HepG2 (cell line): ENCODE measurements around the gene ATXN7L3. TPM values are rescaled to one million over a fixed set of nuclear protein-coding genes. Genes with fewer than 3 reads are reported as not detected.

Experiments
- CHD2 ChIP-seq: IDR thresholded peaks from 2 replicates; pipeline ENCODE4 v1.6.1; 2011; ENCODE audit warnings: low read depth, low read length, improper control_type of control experiment
- DMAP1 ChIP-seq: IDR thresholded peaks from 2 replicates; pipeline ENCODE4 v1.6.1; 2016
- FOXA1 ChIP-seq, 2 experiments: fragments of 450-650 bp in 1 of 2; sonication (generic) in 1 of 2; formaldehyde crosslinking in 1 of 2; IDR thresholded peaks; 2 replicates each; pipeline versions ENCODE4 v1.4.0 to v1.6.1; 2016 to 2020; ENCODE audit warnings: missing genetic modification reagents in 1 of 2
- HIC2 ChIP-seq: sonication (generic); formaldehyde crosslinking; IDR thresholded peaks from 2 replicates; pipeline ENCODE4 v1.9.0; 2022; ENCODE audit warnings: low read depth, missing genetic modification reagents
- HNRNPLL ChIP-seq: fragments of 200-400 bp; formaldehyde crosslinking; IDR thresholded peaks from 2 replicates; pipeline ENCODE4 v1.6.1; 2017; ENCODE audit warnings: mild to moderate bottlenecking, low read depth, low read length; ENCODE audit not compliant: poor library complexity, severe bottlenecking
- NFAT5 ChIP-seq: sonication (generic); formaldehyde crosslinking; IDR thresholded peaks from 2 replicates; pipeline ENCODE4 v1.4.0; 2020; ENCODE audit warnings: missing genetic modification reagents
- SMYD3 ChIP-seq: sonication (generic); formaldehyde crosslinking; IDR thresholded peaks from 2 replicates; pipeline ENCODE4 v1.8.1; 2023; ENCODE audit warnings: mild to moderate bottlenecking, missing genetic modification reagents
- SNAPC2 ChIP-seq: sonication (generic); formaldehyde crosslinking; IDR thresholded peaks from 2 replicates; pipeline ENCODE4 v1.8.1; 2022; ENCODE audit warnings: mild to moderate bottlenecking, missing genetic modification reagents
- TCF7 ChIP-seq: sonication (generic); IDR thresholded peaks from 2 replicates; pipeline ENCODE4 v1.6.1; 2016; ENCODE audit warnings: antibody characterized with exemption, low read depth
- USF2 ChIP-seq, 2 experiments: sonication (generic) in 1 of 2; formaldehyde crosslinking in 1 of 2; IDR thresholded peaks; 2 replicates each; pipeline versions ENCODE4 v1.5.1 to v1.6.1; 2011 to 2020; ENCODE audit warnings: borderline replicate concordance in 1 of 2, low read depth in 1 of 2, low read length in 1 of 2, mild to moderate bottlenecking in 1 of 2, missing genetic modification reagents in 1 of 2, moderate library complexity in 1 of 2
- ZBTB1 ChIP-seq: sonication (generic); formaldehyde crosslinking; IDR thresholded peaks from 2 replicates; pipeline ENCODE4 v1.4.0; 2020; ENCODE audit warnings: missing genetic modification reagents, borderline replicate concordance
- ZBTB49 ChIP-seq: sonication (generic); formaldehyde crosslinking; IDR thresholded peaks from 2 replicates; pipeline ENCODE4 v1.4.0; 2020; ENCODE audit warnings: missing genetic modification reagents, borderline replicate concordance
- ZFP90 ChIP-seq: sonication (generic); formaldehyde crosslinking; IDR thresholded peaks from 2 replicates; pipeline ENCODE4 v1.8.0; 2022; ENCODE audit warnings: missing genetic modification reagents, mild to moderate bottlenecking, inconsistent platforms, borderline replicate concordance
- ZFYVE20 ChIP-seq: sonication (generic); formaldehyde crosslinking; IDR thresholded peaks from 2 replicates; pipeline ENCODE4 v1.8.0; 2023; ENCODE audit warnings: low read depth, mild to moderate bottlenecking, moderate library complexity, missing genetic modification reagents, borderline replicate concordance
- ZNF580 ChIP-seq: IDR thresholded peaks from 2 replicates; pipeline ENCODE4 v1.6.1; 2016; ENCODE audit warnings: low read depth, borderline replicate concordance
- polyA plus RNA-seq, 8 experiments: library from polyadenylated mRNA; depleted of rRNA in 3 of 8; stranded (reverse) in 7 of 8; unstranded in 1 of 8; fragments of >200 nt; fragmentation: Illumina TruSeq in 4 of 8; extraction: Trizol in 4 of 8; gene quantifications; 2 replicates each; pipeline versions ENCODE4 v1.2.1 to v1.2.3, GENCODE V29; 2011 to 2016; ENCODE audit warnings: low read depth in 4 of 8, missing spikeins in 1 of 8, mixed read lengths in 1 of 8; ENCODE audit not compliant: insufficient read depth in 1 of 8
- total RNA-seq, 5 experiments: library from RNA; depleted of rRNA; stranded (reverse); fragments of >200 nt; fragmentation: Illumina TruSeq; extraction: Trizol; gene quantifications; 2 replicates each; pipeline ENCODE4 v1.2.3, GENCODE V29; 2016; ENCODE audit warnings: low read depth in 1 of 5

The ATXN7L3 gene
- total and polyA plus RNA-seq, 2 of the 13 experiments (the other 11 are each of a cell fraction or from before 2014, with no cell fraction given): 44.5 to 59.1 TPM

GRCh38 chr17:44186307-44187130 lies 13.2 kb downstream of the ATXN7L3 start, which contains the start of gene TMUB2 (continued):
- TF ChIP-seq NFAT5 (CRISPR knock-in tag) (no peak; the same call in 1 of the 2 replicates), ZNF580 (0 out of 2 replicates have a peak, but pooled peaks have one; percentile 18), HNRNPLL (peak; percentile 96), ZFYVE20 (no peak; the same call in 1 of the 2 replicates), DMAP1 (no peak), TCF7 (no peak), USF2 (IDR thresholded peaks at IDR 0.05; ENCODE audit: low read depth, low read length) (no peak), USF2 (CRISPR knock-in tag; IDR thresholded peaks at IDR 0.05; ENCODE audit: borderline replicate concordance) (no peak), ZBTB49 (CRISPR knock-in tag) (no peak; the same call in 1 of the 2 replicates), FOXA1 (IDR thresholded peaks at IDR 0.05) (no peak), FOXA1 (CRISPR knock-in tag; IDR thresholded peaks at IDR 0.05) (peak; percentile 5; the same call in 1 of the 2 replicates), HIC2 (CRISPR knock-in tag) (peak; percentile 3; the same call in 1 of the 2 replicates), SMYD3 (no peak), SNAPC2 (CRISPR knock-in tag) (peak; percentile 84; the same call in 1 of the 2 replicates), ZBTB1 (CRISPR knock-in tag) (no peak), CHD2 (peak; percentile 45; the same call in 1 of the 2 replicates), ZFP90 (CRISPR knock-in tag) (peak; percentile 96)
